Measurements from ENCODE around the gene CCDC92.

The CCDC92 gene

DNA sequence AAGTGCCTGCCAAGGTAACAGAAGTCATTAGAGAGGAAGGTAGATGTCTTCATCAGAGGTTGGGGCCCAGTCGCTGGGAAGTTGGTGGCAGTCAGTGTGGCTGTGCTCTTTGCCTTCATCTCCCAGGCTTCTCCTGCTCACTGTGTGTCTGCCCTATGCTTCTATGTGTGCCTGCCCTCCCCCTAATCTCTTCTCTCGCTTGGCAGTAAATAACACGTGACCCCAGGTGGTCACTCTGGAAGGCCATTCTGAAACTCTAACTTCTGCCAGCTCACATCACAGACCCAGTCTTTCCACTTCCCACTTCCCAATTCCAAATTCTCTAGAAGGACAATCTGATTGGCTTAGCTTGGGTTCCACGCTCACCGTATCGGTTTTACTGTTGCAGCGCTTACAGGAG, 9.6 kb upstream of the CCDC92 start:
- POLR2A ChIA-PET = no interaction called here

DNA sequence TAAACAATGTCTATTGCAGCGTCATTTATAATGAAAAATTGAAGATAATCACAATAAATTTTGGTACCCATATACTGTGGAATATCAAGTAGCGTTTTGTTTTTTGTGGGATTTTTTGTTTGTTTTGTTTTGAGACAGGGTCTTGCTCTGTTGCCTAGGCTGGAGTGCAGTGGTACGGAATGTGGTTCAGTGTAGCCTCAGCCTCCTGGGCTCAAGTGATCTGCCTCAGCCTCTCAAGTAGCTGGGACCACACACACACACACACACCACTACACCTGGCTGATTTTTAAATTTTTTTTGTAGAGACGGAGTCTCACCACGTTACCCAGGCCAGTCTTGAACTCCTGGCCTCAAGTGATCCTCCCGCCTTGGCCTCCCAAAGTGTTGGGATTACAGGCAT, 6.9 kb upstream of the CCDC92 start:
- peaks cover under 1 to 4% (median 2%) of the 10 kb centered on the region in 4 experiments for H3K4me1 ChIP-seq (ENCODE audit: control extremely low read depth in 1 of 4, control insufficient read depth in 4 of 4, insufficient read depth in 4 of 4, low read length in 3 of 4)
- DNase-seq = no peak
- no peak overlapping the region for H3K27ac ChIP-seq (ENCODE audit: insufficient read depth in 1 of 2, low read depth in 1 of 2, low read length in 2 of 2, poor library complexity in 1 of 2, severe bottlenecking in 2 of 2)
- 83% methylated on average over 1 of the region's 6 CpGs for WGBS (ENCODE audit: insufficient coverage)
- POLR2A ChIA-PET = no interaction called here
- H3K27me3 ChIP-seq (replicated peaks in 2 of 5; ENCODE audit: control insufficient read depth in 4 of 5, insufficient read depth in 5 of 5, low read length in 4 of 5) = no peaks in the 10 kb centered on the region
- peaks cover 3 to 20% (median 8%) of the 10 kb centered on the region in 4 experiments for H3K36me3 ChIP-seq (ENCODE audit: control insufficient read depth in 4 of 4, insufficient read depth in 4 of 4, low read length in 3 of 4)
- CTCF ChIA-PET = no interaction called here
- H3K9me3 ChIP-seq (ENCODE audit: control extremely low read depth in 1 of 5, control insufficient read depth in 4 of 5, insufficient read depth in 2 of 5, low read depth in 1 of 5, low read length in 4 of 5) = no peaks in the 10 kb centered on the region
- H3K4me3 ChIP-seq (ENCODE audit: control insufficient read depth in 1 of 7, extremely low read depth in 1 of 7, insufficient read depth in 4 of 7, low read depth in 2 of 7, low read length in 6 of 7) = no peak overlapping the region

More for the DNA sequence above, 9.6 kb upstream of the CCDC92 start:
- no peak overlapping the region for H3K4me3 ChIP-seq (ENCODE audit: control insufficient read depth in 1 of 7, extremely low read depth in 1 of 7, insufficient read depth in 4 of 7, low read depth in 2 of 7, low read length in 6 of 7)
- DNase-seq = no peak
- H3K9me3 ChIP-seq (ENCODE audit: control extremely low read depth in 1 of 5, control insufficient read depth in 4 of 5, insufficient read depth in 2 of 5, low read depth in 1 of 5, low read length in 4 of 5) = no peaks in the 10 kb centered on the region
- H3K36me3 ChIP-seq (ENCODE audit: control insufficient read depth in 4 of 4, insufficient read depth in 4 of 4, low read length in 3 of 4) = peaks cover 4 to 12% (median 5%) of the 10 kb centered on the region in 4 experiments
- H3K27ac ChIP-seq (ENCODE audit: insufficient read depth in 1 of 2, low read depth in 1 of 2, low read length in 2 of 2, poor library complexity in 1 of 2, severe bottlenecking in 2 of 2) = no peak overlapping the region
- 99% methylated on average over 7 of the region's 7 CpGs for WGBS (ENCODE audit: insufficient coverage)
- CTCF ChIA-PET = interaction anchor here (2.4 to 4.0 kb wide), 2 partner anchors 24 to 78 kb away, joined by 7 to 30 read pairs; no protein-coding TSS in a partner anchor
- no peaks in the 10 kb centered on the region for H3K27me3 ChIP-seq (replicated peaks in 2 of 5; ENCODE audit: control insufficient read depth in 4 of 5, insufficient read depth in 5 of 5, low read length in 4 of 5)
- H3K4me1 ChIP-seq (ENCODE audit: control extremely low read depth in 1 of 4, control insufficient read depth in 4 of 4, insufficient read depth in 4 of 4, low read length in 3 of 4) = no peaks in the 10 kb centered on the region

DNA sequence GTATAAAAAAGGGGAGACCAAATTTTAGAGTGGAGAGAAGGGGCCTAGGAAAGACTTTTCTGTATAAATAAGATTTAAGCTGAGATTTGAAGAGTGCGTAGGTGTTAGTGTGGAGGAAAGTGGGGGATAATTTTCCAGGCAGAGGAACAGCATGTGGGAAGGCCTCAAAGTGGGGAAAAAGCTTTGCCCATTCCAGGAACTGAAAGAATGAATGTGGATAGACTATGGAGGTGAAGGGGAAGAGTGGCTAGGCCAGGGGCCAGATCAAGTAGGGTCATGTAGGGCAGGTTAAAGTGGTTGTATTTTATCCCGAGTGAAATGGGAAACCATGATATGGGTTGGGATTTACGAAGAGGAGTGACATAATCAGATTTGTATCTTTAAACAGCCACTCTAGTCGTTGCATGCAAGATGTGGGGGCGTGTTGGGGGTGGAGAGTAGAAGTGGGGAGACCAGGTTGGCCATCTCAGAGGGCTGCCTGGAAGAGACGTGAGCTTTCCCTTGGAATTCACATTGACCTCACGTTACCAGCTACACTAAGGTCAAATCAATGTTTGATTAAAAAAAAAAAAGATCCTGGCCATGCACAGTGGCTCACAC, 3.7 kb upstream of the CCDC92 start:
- Histone ChIP-seq H3K9me3 (ENCODE audit: control extremely low read depth in 1 of 5, control insufficient read depth in 4 of 5, insufficient read depth in 2 of 5, low read depth in 1 of 5, low read length in 4 of 5) (no peaks in the 10 kb centered on the region), H3K36me3 (ENCODE audit: control insufficient read depth in 4 of 4, insufficient read depth in 4 of 4, low read length in 3 of 4) (peaks cover 0 to 20% (median 8%) of the 10 kb centered on the region in 4 experiments), H3K27ac (ENCODE audit: insufficient read depth in 1 of 2, low read depth in 1 of 2, low read length in 2 of 2, poor library complexity in 1 of 2, severe bottlenecking in 2 of 2) (no peak overlapping the region), H3K4me1 (ENCODE audit: control extremely low read depth in 1 of 4, control insufficient read depth in 4 of 4, insufficient read depth in 4 of 4, low read length in 3 of 4) (peaks cover 10 to 18% (median 17%) of the 10 kb centered on the region in 4 experiments), H3K4me3 (ENCODE audit: control insufficient read depth in 1 of 7, extremely low read depth in 1 of 7, insufficient read depth in 4 of 7, low read depth in 2 of 7, low read length in 6 of 7) (no peak overlapping the region), H3K27me3 (replicated peaks in 2 of 5; ENCODE audit: control insufficient read depth in 4 of 5, insufficient read depth in 5 of 5, low read length in 4 of 5) (no peaks in the 10 kb centered on the region)
- ChIA-PET POLR2A (no interaction called here), CTCF (interaction anchor here (0.6 to 1.6 kb wide), 2 partner anchors 21 to 71 kb away, joined by 3 read pairs; no protein-coding TSS in a partner anchor)
- DNase-seq = no peak
- 96% methylated on average over 6 of the region's 7 CpGs for WGBS (ENCODE audit: insufficient coverage)

DNA sequence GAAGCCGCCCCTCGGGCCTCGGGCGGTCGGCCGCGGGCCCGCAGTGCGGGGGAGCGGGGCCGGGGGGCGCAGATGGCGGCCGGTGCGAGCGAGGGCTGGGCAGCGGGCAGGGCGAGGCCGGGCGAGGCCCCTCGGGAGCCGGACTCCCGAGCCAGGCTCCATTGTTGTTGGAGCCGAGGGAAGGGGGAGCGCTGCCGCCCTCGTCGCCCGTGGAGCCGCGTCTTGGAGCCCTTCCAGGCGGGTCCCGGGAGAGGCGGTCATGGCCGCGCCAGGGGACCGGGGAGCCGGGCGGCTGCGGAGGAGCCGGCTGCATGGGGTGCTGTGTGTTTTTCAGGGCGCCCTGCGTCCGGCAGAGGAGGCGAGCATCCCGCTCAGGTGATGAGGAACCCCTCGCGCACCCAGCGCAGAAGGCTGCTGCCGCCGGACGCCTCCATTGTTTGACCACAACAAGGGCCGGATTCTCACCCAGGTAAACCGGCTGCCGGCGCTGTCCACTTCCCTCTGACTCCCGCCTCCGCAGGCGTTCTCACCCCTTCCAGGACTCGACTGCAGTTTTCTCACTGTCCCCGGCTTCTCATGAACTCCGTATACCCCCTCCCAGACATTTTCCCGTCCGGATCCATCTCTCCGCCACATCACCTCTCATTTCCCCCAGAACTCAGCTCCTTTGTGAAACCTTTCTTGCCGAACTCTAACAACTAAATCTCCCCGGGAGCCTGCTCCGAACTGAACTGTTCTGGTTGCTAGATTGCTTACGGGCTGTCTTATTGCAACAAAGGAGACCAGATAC, 1.1 kb upstream of the CCDC92 start:
- H3K27ac ChIP-seq (ENCODE audit: insufficient read depth in 1 of 2, low read depth in 1 of 2, low read length in 2 of 2, poor library complexity in 1 of 2, severe bottlenecking in 2 of 2) = peak overlapping the region; percentile 33 to 56
- peaks cover 0 to 2% (median 0%) of the 10 kb centered on the region in 5 experiments for H3K27me3 ChIP-seq (replicated peaks in 2 of 5; ENCODE audit: control insufficient read depth in 4 of 5, insufficient read depth in 5 of 5, low read length in 4 of 5)
- peaks cover 0 to 19% (median 6%) of the 10 kb centered on the region in 4 experiments for H3K36me3 ChIP-seq (ENCODE audit: control insufficient read depth in 4 of 4, insufficient read depth in 4 of 4, low read length in 3 of 4)
- 2% methylated on average over 51 of the region's 69 CpGs for WGBS (ENCODE audit: insufficient coverage)
- DNase-seq = peak in 2 of 3 donors; percentile 22 to 34
- H3K4me3 ChIP-seq (ENCODE audit: control insufficient read depth in 1 of 7, extremely low read depth in 1 of 7, insufficient read depth in 4 of 7, low read depth in 2 of 7, low read length in 6 of 7) = peak overlapping the region; percentile 71 to 91 (median 81)
- no peaks in the 10 kb centered on the region for H3K9me3 ChIP-seq (ENCODE audit: control extremely low read depth in 1 of 5, control insufficient read depth in 4 of 5, insufficient read depth in 2 of 5, low read depth in 1 of 5, low read length in 4 of 5)
- H3K4me1 ChIP-seq (ENCODE audit: control extremely low read depth in 1 of 4, control insufficient read depth in 4 of 4, insufficient read depth in 4 of 4, low read length in 3 of 4) = peaks cover 10 to 20% (median 17%) of the 10 kb centered on the region in 4 experiments
- ChIA-PET POLR2A (no interaction called here), CTCF (interaction anchor here (0.6 kb wide), 1 partner anchor 850 kb away, joined by 3 read pairs; no protein-coding TSS in a partner anchor)

DNA sequence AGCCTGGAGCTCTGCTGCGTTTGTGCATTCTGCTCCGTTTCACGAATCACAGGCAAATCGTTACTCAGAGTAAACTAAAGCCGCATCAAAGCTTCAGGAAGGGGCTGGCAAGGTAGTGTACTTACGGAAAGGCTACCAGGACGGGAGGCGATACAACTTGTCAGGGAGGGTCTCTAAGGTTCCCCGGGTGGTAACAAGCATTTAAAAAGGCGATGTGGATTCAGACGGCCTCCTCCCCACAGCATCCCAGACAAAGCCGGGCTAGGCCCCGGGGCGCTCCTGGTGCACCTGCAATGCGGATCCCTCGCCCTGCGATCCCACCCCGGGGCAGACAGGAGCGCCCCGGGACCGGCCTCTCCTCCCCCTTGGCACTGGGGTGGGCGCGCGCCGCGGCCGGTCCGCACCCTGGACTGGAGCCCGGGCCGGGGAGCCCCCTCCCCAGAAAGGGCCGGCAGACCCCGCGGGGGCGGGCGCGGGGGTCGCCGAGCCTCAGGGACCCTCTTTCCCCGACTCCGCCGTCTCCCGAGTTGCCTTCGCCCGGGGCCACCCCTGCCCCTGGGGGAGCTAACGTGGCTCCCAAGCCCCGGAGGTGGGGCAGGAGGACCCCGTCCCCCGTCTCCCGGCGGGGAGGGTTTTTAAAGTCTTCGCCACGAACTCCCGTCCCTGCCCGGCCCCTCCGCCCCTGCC, 718 bp downstream of the CCDC92 start:
- CTCF ChIA-PET = interaction anchor here (1.8 kb wide), 1 partner anchor 60 kb away, joined by 4 read pairs; no protein-coding TSS in a partner anchor
- Histone ChIP-seq H3K27me3 (replicated peaks in 2 of 5; ENCODE audit: control insufficient read depth in 4 of 5, insufficient read depth in 5 of 5, low read length in 4 of 5) (peaks cover 0 to 2% (median 0%) of the 10 kb centered on the region in 5 experiments), H3K27ac (ENCODE audit: insufficient read depth in 1 of 2, low read depth in 1 of 2, low read length in 2 of 2, poor library complexity in 1 of 2, severe bottlenecking in 2 of 2) (peak overlapping the region in 1 of 2 experiments; percentile 71), H3K9me3 (ENCODE audit: control extremely low read depth in 1 of 5, control insufficient read depth in 4 of 5, insufficient read depth in 2 of 5, low read depth in 1 of 5, low read length in 4 of 5) (no peaks in the 10 kb centered on the region), H3K4me1 (ENCODE audit: control extremely low read depth in 1 of 4, control insufficient read depth in 4 of 4, insufficient read depth in 4 of 4, low read length in 3 of 4) (peaks cover 10 to 20% (median 17%) of the 10 kb centered on the region in 4 experiments), H3K36me3 (ENCODE audit: control insufficient read depth in 4 of 4, insufficient read depth in 4 of 4, low read length in 3 of 4) (peaks cover 2 to 10% (median 4%) of the 10 kb centered on the region in 4 experiments), H3K4me3 (ENCODE audit: control insufficient read depth in 1 of 7, extremely low read depth in 1 of 7, insufficient read depth in 4 of 7, low read depth in 2 of 7, low read length in 6 of 7) (peak overlapping the region; percentile 69 to 88 (median 78))
- WGBS (ENCODE audit: insufficient coverage) = 0% methylated on average over 51 of the region's 55 CpGs
- POLR2A ChIA-PET = interaction anchor here (0.9 kb wide), 1 partner anchor 12 kb away, joined by 4 read pairs; no protein-coding TSS in a partner anchor
- DNase-seq = peak; percentile 30 to 65 (median 60)

DNA sequence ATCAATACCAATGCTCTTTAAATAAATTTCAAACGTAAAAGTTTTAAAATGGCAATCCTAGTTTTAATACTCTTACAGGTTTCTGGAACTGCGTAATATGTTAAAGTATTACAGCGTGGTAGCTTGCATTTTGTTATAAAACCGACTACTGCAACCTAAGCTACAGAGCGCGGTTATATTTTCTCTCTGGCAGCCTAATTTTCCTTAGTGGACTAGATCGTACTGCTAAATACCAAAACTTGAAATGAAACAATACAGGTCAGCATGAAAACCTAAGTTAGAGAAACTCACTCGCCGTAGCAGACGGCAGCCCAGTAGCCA, 1.2 kb downstream of the CCDC92 start:
- POLR2A ChIA-PET = interaction anchor here (0.9 kb wide), 1 partner anchor 11 kb away, joined by 4 read pairs; no protein-coding TSS in a partner anchor
- CTCF ChIA-PET = interaction anchor here (1.8 kb wide), 1 partner anchor 60 kb away, joined by 4 read pairs; no protein-coding TSS in a partner anchor
- peaks cover 10 to 20% (median 17%) of the 10 kb centered on the region in 4 experiments for H3K4me1 ChIP-seq (ENCODE audit: control extremely low read depth in 1 of 4, control insufficient read depth in 4 of 4, insufficient read depth in 4 of 4, low read length in 3 of 4)

More for the DNA sequence above, 1.2 kb downstream of the CCDC92 start:
- H3K36me3 ChIP-seq (ENCODE audit: control insufficient read depth in 4 of 4, insufficient read depth in 4 of 4, low read length in 3 of 4) = peaks cover 2 to 7% (median 4%) of the 10 kb centered on the region in 4 experiments
- H3K27me3 ChIP-seq (replicated peaks in 2 of 5; ENCODE audit: control insufficient read depth in 4 of 5, insufficient read depth in 5 of 5, low read length in 4 of 5) = peaks cover 0 to 2% (median 0%) of the 10 kb centered on the region in 5 experiments
- peak overlapping the region; percentile 69 to 88 (median 78) for H3K4me3 ChIP-seq (ENCODE audit: control insufficient read depth in 1 of 7, extremely low read depth in 1 of 7, insufficient read depth in 4 of 7, low read depth in 2 of 7, low read length in 6 of 7)
- WGBS (ENCODE audit: insufficient coverage) = 36% methylated on average over 8 of the region's 10 CpGs
- no peaks in the 10 kb centered on the region for H3K9me3 ChIP-seq (ENCODE audit: control extremely low read depth in 1 of 5, control insufficient read depth in 4 of 5, insufficient read depth in 2 of 5, low read depth in 1 of 5, low read length in 4 of 5)
- peak overlapping the region in 1 of 2 experiments; percentile 71 for H3K27ac ChIP-seq (ENCODE audit: insufficient read depth in 1 of 2, low read depth in 1 of 2, low read length in 2 of 2, poor library complexity in 1 of 2, severe bottlenecking in 2 of 2)
- DNase-seq = no peak
